HG03354 (cell line): Measurements from ENCODE around the gene CEACAM1.
A peak's percentile ranks its signal among the peaks of the same experiment; 100 is the strongest.
"Not testable (repeated sequence)": the region's sequence is repeated elsewhere in the genome, so short reads cannot be mapped to it uniquely, and the experiment has no call there.

ENCODE experiments used
- ATAC-seq: cut with Tn5 transposase; IDR thresholded peaks from one replicate; pipeline ENCODE4 v1.9.1; 2021; ENCODE audit warnings: mild to moderate bottlenecking; ENCODE audit not compliant: unreplicated experiment, poor library complexity, severe bottlenecking

The CEACAM1 gene

DNA sequence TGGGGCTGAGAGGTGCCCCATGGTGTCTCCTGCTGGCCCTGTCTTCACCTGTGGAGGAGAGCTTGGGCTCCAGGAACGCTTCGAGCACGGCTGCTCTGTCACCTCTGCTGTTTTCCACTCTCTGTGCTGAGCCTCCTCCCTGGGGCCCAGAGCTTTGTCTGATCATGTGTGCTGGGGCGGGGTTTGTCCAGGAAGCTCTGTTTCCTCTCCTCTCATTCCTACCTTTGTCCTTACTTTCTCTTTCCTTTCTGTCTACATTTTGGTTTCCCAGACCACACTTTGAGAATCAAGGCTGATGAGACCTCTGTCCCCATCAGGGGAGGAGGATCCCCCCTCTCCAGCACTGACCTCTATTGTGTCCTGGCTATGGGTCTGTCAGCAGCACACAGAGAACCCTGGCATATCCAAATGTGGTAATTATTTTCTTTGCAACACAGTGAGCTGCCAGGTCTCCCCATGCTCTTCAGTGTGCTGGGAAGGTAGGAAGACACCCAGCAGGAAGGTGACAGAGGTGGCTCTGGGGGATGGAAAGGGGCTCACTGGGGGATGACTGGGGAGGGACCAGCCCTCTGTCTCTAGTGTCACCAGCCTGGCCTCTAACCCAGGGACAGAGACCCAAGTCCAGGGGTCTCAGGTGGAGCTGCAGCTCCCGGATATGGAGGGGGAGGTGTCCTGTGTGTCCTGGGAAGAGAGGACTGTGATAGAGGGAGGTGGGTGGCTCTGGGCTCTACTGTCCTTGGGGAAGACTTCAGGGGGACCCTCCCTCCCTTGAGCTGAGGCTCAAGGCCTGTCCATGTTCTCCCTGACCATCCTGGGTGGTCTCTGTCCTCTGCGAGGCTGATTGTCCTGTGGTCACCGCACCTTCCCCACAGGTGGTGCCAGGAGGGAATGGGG, at the start of gene CEACAM1:
Gene CEACAM1 (minus strand): TSS at position 128 of the 894 bp plus-strand sequence. CDS start 107 bp downstream, at position 21.
- ATAC-seq = peak; percentile 5

DNA sequence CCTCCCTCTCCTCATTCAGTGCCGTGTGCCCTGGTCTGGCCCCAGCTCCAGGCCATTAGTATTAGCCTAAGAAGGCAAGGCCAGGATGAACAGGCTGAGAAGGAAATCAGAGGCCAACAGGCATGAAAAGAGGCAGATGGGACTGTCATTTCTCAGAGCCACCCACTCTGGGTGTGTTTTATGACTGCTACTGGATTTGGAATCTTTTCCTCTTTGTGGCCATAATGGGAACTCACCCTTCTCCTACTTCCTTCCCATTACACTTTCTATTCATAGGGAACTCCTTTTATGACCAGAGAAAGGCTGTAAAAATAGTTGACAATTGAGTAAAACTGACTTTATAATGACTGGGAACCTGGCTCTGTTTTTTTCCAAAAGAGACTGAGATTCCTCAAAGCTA, 48.7 kb upstream of the CEACAM1 start:
- ATAC-seq = no peak

DNA sequence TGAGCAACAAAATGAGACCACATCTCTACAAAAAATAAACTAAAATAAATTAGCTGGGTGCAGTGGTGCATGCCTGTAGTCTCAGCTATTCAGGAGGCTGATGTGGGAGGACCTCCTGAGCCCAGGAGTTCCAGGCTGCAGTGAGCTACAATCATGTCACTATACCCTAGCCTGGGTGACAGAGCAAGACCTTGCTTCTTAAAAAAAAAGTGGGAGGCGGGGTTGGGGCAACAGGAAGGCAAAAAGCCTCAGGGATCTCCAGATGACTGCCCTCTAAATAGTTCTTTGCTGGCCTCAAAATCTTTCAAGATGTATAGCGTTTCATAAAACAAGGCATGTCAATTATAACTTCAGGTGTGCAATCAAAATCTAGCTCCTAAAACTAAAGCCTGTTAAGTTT, 48.0 kb upstream of the CEACAM1 start:
- ATAC-seq = no peak

DNA sequence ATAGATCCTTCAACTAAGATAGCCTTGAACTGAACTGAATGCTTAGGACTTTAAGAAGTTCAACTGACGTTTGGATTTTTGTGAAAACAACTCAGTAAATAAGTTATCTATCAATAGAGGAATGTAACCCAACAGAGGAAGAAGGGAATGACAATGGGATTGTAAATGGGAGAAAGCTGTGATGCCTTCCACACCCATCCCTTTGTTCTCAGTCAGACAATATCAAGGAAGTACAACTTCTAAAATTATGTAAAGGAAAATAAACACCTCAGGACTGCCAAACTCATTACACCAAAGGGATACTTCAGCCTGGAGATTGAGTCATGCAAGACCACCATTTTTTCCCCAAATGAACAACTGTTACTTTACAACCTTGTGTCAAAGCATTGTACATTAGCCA, 45.4 kb upstream of the CEACAM1 start:
- ATAC-seq = no peak

DNA sequence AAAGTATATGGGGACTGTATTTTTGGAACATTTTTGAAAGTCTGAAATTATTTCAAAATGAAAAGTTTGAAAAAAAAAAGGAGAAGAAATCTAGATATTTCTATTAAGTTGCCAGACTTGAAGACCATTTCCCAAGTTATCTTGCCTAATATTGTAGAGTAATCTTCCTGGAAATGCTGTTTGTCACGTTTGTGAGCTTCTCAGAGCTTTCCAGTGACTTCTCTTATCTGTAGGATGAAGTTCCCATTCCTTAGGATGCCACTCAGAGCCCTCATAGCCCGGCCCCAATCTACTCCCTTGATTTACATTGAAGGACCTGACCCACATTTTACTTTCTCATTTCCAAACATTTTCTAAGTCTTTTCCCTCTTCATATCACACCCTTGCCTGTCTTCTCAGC, 42.8 kb upstream of the CEACAM1 start:
- no peak for ATAC-seq

DNA sequence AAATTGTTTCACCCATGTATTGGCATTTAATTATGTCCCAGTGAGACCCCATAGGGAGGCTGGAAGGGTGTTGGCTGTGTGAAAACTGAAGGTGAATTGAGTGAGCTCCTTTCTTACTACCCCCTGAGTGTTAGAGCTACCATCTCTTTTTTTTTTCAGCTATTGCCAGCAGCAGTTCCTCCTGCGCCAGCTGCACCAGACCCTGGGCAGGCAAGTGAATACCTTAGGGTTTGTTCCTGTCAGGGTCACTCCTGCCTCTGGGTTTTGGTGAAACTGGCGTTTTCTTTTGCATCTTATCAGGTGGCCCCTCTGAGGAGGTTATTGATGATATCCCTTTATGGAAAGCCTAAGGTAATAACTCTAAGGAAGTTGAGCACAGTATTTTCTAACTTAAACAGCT, 40.9 kb upstream of the CEACAM1 start:
- no peak for ATAC-seq

DNA sequence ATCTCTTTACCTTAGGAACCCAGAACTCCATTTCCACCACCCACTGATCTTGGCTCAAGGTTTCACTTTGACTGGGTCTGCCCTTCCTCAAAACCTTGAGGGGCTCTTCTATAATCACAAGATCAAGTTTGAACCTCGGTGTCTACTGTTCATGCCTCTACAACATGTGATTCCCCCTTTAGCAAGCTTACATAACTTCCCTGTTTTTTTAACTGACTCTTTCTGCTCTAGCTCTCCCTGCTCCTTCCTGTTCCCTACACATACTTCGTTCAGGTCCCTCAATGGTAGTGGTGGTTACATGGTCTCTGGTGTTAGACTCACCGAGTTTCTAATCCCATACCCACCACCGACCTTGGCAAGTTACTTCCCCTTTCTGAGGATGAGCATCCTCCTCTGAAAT, 39.7 kb upstream of the CEACAM1 start:
- no peak for ATAC-seq

DNA sequence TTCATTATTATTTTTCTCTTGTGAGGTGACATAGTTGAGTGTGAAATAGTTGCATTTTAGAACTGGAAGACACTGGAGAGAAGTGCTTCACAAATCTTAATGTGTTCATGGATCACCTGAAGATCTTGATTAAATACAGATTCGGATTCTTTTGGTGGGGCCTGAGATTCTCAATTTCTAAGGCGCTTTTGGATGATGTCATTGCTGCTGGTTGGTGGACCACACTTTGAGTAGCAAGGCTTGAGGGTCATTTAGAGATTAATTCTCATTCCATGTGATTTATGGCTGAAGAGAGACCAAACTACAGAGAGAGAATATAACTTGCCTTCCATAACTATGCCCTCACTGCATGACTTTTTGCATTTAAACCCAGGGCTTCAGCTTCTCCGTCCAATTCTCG, 39.3 kb upstream of the CEACAM1 start:
- no peak for ATAC-seq

DNA sequence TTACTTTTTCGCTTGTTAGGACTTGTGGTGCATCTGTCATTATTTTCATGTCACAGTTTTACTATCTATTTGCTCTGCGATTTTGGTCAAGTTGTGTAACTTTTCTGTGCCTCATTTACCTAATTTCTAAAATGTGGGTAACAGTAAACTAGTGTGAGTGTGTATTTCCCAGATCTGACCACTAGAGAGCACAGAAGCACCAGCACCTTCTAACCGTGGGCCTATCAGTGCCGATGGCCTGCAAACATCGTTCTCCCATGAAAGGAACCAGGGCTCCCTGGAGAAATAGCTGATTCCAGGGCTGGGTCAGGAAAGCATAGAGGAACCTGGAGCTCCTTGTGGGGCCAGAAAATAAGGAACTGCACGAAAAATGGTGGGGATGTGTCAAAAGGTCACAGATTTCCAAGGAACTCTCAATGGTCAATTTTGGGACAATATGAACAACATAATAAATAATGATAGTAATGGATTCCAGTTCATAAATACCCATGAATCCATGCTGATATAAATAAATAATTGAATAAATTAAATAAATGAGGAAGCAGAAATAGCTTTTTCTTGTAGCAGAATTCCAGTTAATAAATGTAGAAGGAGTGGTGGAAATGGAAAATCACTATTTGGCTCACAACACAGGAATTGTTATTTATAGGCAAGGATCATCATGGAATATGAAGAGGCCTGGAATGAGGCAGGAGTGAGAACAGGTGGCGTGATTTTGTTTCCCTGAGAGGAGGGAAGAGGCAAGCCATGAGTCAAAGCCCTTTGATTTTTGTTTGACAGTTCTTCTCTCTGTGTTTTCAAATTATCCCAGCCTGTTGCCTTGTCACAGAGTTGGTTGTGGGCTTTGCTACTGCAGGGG, 35.3 kb upstream of the CEACAM1 start:
- no peak for ATAC-seq

DNA sequence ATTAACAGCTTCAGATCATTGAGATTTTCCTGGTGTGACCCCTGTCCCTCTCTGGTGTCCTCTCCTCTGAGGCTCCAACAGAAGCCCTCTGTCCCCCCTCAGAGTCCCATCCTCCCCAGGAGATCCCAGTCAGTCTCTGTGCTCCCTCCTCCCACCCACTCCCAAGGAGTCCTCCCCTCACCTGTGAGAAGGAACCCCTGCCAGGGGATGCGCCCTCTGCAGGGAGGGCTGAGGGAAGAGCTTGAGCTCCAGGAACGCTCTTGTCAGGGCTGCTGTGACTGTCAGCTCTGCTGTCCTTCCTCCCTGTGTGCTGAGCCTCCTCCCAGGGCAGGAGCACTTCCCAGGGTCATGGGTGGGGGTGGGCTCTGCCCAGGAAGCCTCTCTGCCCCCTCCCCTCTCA, 33.2 kb upstream of the CEACAM1 start:
- no peak for ATAC-seq

DNA sequence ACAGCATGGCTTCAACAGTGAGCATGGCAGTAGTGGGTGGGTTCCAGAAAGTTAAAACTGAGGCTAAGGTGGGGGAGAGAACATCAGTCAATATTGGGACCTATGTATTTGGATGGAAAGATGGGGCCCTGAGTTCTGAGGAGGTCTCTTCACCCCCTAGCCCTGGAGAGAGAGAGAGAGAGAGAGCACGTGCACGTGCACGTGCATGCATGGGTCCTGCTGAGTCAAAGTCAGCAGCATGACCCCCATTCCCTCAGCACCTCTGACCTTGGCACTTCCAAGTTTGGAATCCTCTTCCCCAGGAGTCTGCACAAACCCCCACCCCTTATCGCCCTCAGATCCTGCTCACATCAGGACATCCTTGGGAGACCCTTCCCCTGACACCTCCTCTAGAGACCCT, 32.5 kb upstream of the CEACAM1 start:
- no peak for ATAC-seq

DNA sequence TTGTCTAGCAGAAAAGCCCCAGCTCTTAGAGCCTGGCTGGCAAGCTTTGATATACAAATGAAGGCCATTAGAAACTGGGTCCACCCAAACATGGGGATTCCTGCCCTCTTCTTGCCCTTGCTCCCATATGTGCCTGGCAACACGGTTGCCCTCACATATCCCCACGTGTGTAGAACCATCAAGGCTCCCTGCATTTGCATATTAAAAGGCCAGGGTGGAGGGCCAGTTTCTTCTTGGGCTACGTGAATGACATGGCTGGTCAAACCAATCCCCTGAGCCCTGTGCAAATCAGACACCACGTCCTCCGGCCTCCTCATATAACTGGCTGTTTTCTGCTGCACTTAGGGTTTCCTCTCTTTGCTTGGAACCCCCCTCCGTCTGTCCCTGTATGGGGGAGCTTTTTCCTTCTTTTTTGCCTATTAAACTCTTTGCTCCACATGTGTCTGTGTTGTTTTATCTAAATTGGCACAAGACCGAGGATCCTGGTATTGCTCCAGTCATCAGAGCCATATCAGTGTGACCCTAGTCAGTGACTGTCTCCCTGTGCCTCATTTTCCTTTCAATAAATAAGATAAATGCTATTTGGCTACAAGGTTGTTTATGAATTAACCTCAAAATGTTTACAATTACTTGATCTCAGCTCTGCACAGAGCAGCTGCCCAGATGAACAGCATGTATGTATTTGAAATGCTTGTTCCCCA, 30.3 kb upstream of the CEACAM1 start:
- no peak for ATAC-seq

DNA sequence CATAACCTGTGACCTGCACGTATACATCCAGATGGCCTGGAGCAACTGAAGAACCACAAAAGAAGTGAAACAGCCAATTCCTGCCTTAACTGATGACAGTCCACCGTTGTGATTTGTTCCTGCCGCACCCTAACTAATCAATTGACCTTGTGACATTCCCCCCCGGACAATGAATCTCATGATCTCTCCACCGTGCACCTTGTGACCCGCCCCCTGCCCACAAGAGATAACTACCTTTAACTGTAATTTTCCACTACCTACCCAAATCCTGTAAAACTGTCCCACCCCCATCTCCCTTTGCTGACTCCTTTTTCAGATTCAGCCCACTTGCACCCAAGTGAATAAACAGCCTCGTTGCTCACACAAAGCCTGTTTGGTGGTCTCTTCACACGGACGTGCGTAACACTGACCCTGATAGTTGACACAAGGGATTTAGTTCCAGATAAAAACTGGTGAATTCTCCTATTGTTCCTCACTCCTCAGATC, 29.1 kb upstream of the CEACAM1 start:
- ATAC-seq = not testable (repeated sequence)

DNA sequence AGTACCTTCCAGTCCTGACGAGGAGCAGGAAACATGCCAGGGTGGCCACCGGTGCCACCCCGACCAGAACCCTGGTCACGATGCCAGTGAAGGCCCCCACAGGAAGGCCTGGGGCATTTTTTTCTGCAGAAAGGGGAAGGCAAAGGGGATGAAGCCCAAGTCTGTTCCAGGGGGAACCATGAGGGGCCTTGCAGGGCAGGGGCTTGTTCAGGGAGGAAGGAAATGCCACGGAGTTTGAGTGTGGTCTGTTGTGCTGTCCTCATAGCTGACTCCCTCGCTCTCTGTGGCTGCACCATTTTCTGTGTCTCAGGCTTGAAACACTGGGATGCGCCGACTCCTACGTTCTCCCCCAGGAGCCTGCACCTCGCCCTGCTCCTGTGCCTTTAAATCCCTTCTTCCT, 27.5 kb upstream of the CEACAM1 start:
- no peak for ATAC-seq

DNA sequence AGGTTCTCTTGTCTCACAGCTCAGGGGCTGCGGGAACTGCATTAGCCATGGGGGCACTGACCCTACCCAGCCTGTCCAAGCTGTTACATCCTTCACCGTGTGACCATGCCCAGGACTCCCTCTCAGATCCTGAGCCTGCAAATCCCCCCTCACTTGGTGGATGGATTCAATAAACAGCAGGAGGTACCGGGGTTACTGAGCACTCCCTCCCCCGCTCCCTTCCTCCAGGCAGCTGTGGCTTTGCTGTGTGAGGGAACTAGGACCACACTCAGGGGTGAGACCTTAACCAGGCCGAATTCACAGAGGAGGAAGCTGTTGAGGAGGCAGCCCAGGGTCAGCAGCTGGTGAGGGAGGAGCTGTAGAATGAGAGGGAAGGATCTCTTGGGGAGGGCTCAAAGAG, 27.0 kb upstream of the CEACAM1 start:
- ATAC-seq = no peak

DNA sequence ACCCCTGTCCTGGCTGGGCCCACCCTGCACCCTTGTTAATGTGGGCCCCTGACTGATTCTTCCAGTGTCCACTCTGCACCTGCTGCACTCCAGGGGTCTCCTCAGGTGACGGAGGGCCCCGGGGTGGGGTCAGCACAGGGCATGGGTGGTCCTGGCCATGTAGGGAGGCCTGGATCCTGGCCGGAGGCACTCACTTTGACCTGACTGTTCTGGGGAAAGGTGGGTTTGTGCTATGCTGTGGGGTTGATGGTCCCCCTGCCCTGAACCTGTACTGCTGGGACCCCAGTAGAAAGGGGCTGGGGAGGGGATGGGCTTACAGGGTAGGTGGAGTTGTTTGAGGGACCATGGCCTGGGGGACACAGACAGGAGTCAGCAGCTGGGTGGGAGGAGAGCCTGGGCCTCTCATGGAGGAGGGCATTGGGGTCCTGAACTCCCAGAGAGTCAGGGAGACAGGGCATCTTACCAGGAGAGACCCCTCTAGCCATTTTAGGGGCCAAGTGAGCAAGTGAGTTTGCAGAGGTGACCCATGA, 25.8 kb upstream of the CEACAM1 start:
- ATAC-seq = no peak

DNA sequence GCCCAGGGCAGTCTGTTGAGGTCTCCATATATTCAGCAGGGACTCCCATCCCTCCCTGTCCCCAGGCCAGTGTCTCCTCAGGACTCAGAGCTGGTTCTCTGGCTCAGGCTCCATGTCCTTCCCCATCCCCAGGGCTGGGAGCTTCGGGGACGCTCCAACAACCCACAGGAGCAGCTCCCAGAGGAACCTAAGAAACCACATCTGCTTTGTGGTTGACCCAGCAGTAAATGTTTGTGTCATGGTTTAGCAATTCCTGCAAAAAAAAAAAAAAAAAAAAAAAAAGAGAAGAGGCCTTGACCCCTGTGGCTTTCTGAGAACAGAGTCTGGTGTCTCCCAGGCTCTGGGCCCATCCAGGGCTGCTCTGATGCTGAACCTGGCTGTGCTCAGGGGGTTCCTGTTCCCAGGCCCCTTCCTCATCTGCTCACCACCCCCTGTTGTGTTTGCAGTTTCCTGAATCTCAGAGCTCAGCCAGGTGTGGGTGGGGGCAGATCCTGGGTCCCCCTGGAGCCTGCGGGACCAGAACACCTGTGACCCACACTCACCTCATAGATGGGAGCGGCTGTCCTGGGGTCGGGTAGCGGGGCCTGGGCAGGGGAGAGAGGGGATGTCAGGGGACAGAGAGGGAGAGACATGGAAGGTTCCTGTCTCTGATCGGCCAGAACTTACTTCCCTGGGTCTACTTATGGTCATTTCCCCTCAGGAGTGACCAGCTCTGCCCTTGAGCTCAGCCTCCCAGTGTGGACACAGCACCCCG, 25.2 kb upstream of the CEACAM1 start:
- no peak for ATAC-seq

DNA sequence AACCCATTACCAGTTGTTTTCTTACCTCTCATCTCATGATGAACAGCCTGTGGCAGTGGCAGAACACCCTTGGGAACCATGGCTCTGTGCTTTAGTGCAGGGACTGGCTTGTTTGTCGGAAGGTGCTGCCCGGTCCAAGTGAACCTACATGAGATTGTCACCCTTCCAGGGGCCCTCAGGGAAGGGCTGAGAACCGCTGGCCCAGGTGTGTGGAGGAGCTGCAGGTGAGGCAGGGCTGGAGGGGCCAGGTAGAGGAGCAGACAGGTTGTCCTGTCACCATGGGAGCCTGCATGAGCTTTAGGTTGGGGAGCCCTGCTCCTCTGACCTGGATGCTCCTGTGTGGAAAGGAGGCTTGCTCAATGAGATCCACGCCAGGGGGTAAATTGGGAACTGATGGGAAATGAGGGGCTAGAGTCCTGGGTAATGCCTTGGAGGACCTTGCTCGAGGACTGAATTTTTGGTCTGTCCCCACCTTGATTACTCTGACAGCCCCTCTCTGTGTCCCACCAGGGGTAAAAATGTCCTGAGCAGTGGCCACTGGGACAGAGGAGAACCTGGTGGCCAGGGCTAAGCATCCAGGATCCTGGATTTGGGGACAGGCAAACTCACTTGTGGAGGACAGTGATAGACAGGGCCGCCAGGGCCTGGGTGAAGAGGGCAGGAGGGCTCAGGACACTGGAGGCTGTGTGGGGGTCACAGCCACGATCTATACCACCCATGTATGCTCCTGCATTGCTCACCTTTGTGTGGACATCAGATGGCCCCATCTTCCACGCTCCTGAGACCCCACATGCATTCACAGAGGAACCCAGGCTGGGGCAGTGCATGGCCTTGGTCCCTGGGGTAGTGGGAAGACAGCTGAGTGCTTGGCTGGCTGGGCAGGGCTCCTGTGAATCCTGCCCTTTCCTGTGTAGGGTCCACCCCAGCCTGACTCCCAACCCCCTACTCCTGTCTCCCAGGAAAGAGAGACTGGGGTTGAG, 24.1 kb upstream of the CEACAM1 start:
- ATAC-seq = no peak
